H9 (cell line): ENCODE results near the gene TMEFF2. TPM values are rescaled to one million over a fixed set of nuclear protein-coding genes. Genes with fewer than 3 reads are reported as not detected.

Experiments used
- DNase-seq: peaks from one replicate; pipeline ENCODE4 v3.0.0-alpha.2; 2017
- H2AFZ ChIP-seq: one replicate; pipeline ENCODE4 v1.6.1; 2013; ENCODE audit warnings: mild to moderate bottlenecking, low read length, control low read depth, moderate library complexity
- H2AK5ac ChIP-seq: 2 replicates; pipeline ENCODE4 v1.6.1; 2013; ENCODE audit warnings: low read length, control low read depth, mixed read lengths; ENCODE audit not compliant: insufficient read length
- H2BK120ac ChIP-seq: one replicate; pipeline ENCODE4 v1.6.1; 2013; ENCODE audit warnings: low read depth, mild to moderate bottlenecking, low read length, control low read depth, inconsistent platforms; ENCODE audit not compliant: poor library complexity, severe bottlenecking
- H2BK12ac ChIP-seq: 2 replicates; pipeline ENCODE4 v1.6.1; 2013; ENCODE audit warnings: low read length, control low read depth, mixed read lengths, low read depth; ENCODE audit not compliant: insufficient read length
- H2BK15ac ChIP-seq: 2 replicates; pipeline ENCODE4 v1.6.1; 2013; ENCODE audit warnings: low read depth, low read length, control low read depth
- H2BK20ac ChIP-seq: one replicate; pipeline ENCODE4 v1.6.1; 2013; ENCODE audit warnings: low read depth, mild to moderate bottlenecking, low read length, control low read depth, inconsistent platforms; ENCODE audit not compliant: poor library complexity, severe bottlenecking
- H2BK5ac ChIP-seq: 2 replicates; pipeline ENCODE4 v1.6.1; 2013; ENCODE audit warnings: low read length, control low read depth, mixed read lengths; ENCODE audit not compliant: insufficient read length
- H3K14ac ChIP-seq: 2 replicates; pipeline ENCODE4 v1.6.1; 2013; ENCODE audit warnings: low read length, control low read depth; ENCODE audit not compliant: insufficient read depth
- H3K18ac ChIP-seq: 2 replicates; pipeline ENCODE4 v1.6.1; 2013; ENCODE audit warnings: low read depth, mild to moderate bottlenecking, mixed read lengths, low read length, control low read depth; ENCODE audit not compliant: insufficient read length
- H3K23ac ChIP-seq: 2 replicates; pipeline ENCODE4 v1.6.1; 2013; ENCODE audit warnings: low read length, control low read depth, mixed read lengths, low read depth; ENCODE audit not compliant: insufficient read length
- H3K23me2 ChIP-seq: 2 replicates; pipeline ENCODE4 v1.6.1; 2013; ENCODE audit warnings: low read depth, mild to moderate bottlenecking, mixed read lengths, low read length, control low read depth; ENCODE audit not compliant: insufficient read length, poor library complexity, severe bottlenecking
- H3K27ac ChIP-seq: 2 replicates; pipeline ENCODE4 v1.5.1; 2013; ENCODE audit warnings: low read length, control low read depth, mixed read lengths, low read depth; ENCODE audit not compliant: insufficient read length
- H3K27me3 ChIP-seq: 2 replicates; pipeline ENCODE4 v1.6.1; 2013; ENCODE audit warnings: low read length, control low read depth, inconsistent platforms; ENCODE audit not compliant: insufficient read depth
- H3K4ac ChIP-seq: 2 replicates; pipeline ENCODE4 v1.6.1; 2013; ENCODE audit warnings: low read depth, mild to moderate bottlenecking, control low read depth, inconsistent platforms, low read length, moderate library complexity
- H3K4me1 ChIP-seq: 2 replicates; pipeline ENCODE4 v1.6.1; 2013; ENCODE audit warnings: low read length, control low read depth, inconsistent platforms; ENCODE audit not compliant: insufficient read depth
- H3K4me2 ChIP-seq: 2 replicates; pipeline ENCODE4 v1.6.1; 2013; ENCODE audit warnings: low read length, control low read depth, mixed read lengths; ENCODE audit not compliant: insufficient read length, insufficient read depth
- H3K56ac ChIP-seq: 2 replicates; pipeline ENCODE4 v1.6.1; 2013; ENCODE audit warnings: low read depth, mild to moderate bottlenecking, mixed read lengths, low read length, control low read depth; ENCODE audit not compliant: insufficient read length
- H3K79me1 ChIP-seq: 2 replicates; pipeline ENCODE4 v1.6.1; 2013; ENCODE audit warnings: low read depth, mild to moderate bottlenecking, moderate library complexity, low read length, control low read depth, inconsistent platforms; ENCODE audit not compliant: insufficient read depth, poor library complexity, severe bottlenecking
- H3K79me2 ChIP-seq: 2 replicates; pipeline ENCODE4 v1.6.1; 2013; ENCODE audit warnings: low read length, control low read depth, inconsistent platforms; ENCODE audit not compliant: insufficient read depth
- H3K9ac ChIP-seq: 2 replicates; pipeline ENCODE4 v1.6.1; 2013; ENCODE audit warnings: low read length, control low read depth, mixed read lengths; ENCODE audit not compliant: insufficient read length; ENCODE audit errors: extremely low read depth
- H3K9me3 ChIP-seq: one replicate; pipeline ENCODE4 v1.6.1; 2013; ENCODE audit warnings: low read depth, low read length, inconsistent platforms; ENCODE audit not compliant: control insufficient read depth
- H3T11ph ChIP-seq: one replicate; pipeline ENCODE4 v1.6.1; 2013; ENCODE audit warnings: mild to moderate bottlenecking, low read length, control low read depth, inconsistent platforms
- H4K20me1 ChIP-seq: one replicate; pipeline ENCODE4 v1.6.1; 2013; ENCODE audit not compliant: control insufficient read depth, insufficient read length, insufficient read depth
- H4K5ac ChIP-seq: 2 replicates; pipeline ENCODE4 v1.6.1; 2013; ENCODE audit warnings: low read depth, mild to moderate bottlenecking, mixed read lengths, low read length, control low read depth; ENCODE audit not compliant: insufficient read length
- H4K8ac ChIP-seq: replicated peaks from 2 replicates; pipeline ENCODE4 v1.6.1; 2013; ENCODE audit warnings: low read length, control low read depth, mixed read lengths, low read depth; ENCODE audit not compliant: insufficient read length
- H4K91ac ChIP-seq: 2 replicates; pipeline ENCODE4 v1.6.1; 2013; ENCODE audit warnings: low read depth, mild to moderate bottlenecking, moderate library complexity, mixed read lengths, low read length, control low read depth; ENCODE audit not compliant: insufficient read length
- H3K27ac Mint-ChIP-seq, 3 experiments: 2 replicates in 2 of 3; 3 replicates in 1 of 3; pipeline ENCODE4 v1.8.0; 2020 to 2021; ENCODE audit warnings: mixed read lengths in 3 of 3, mild to moderate bottlenecking in 1 of 3, moderate library complexity in 1 of 3
- H3K27me3 Mint-ChIP-seq: 2 replicates; pipeline ENCODE4 v1.8.0; 2021; ENCODE audit warnings: low read depth, mild to moderate bottlenecking, moderate library complexity, mixed read lengths
- H3K36me3 Mint-ChIP-seq, 3 experiments: 2 replicates in 2 of 3; 3 replicates in 1 of 3; pipeline ENCODE4 v1.8.0; 2020 to 2021; ENCODE audit warnings: low read depth in 3 of 3, mixed read lengths in 3 of 3; ENCODE audit not compliant: insufficient read depth in 1 of 3
- H3K4me1 Mint-ChIP-seq, 2 experiments: 2 replicates each; pipeline ENCODE4 v1.8.0; 2020; ENCODE audit warnings: mixed read lengths in 2 of 2
- H3K4me3 Mint-ChIP-seq, 2 experiments: 2 replicates in 1 of 2; 3 replicates in 1 of 2; pipeline ENCODE4 v1.8.0; 2020 to 2021; ENCODE audit warnings: mild to moderate bottlenecking in 2 of 2, mixed read lengths in 2 of 2, moderate library complexity in 1 of 2
- H3K9me3 Mint-ChIP-seq, 2 experiments: 2 replicates in 1 of 2; 3 replicates in 1 of 2; pipeline ENCODE4 v1.8.0; 2020; ENCODE audit warnings: mild to moderate bottlenecking in 2 of 2, mixed read lengths in 2 of 2, moderate library complexity in 1 of 2
- WGBS: extraction: QIAGEN DNeasy Blood & Tissue Kit; methylation state at CpG from one replicate; pipeline ENCODE4 v1.1.7; 2013; ENCODE audit warnings: missing lambda C conversion rate, low lambda C conversion rate, mixed read lengths; ENCODE audit not compliant: insufficient read length; ENCODE audit errors: extremely low coverage; 5-methylcytosine and 5-hydroxymethylcytosine counted together
- total RNA-seq: library from RNA; stranded (reverse); gene quantifications from 2 replicates; pipeline ENCODE4 v1.2.1, GENCODE V29; 2021
- TF ChIP-seq, protein P1 (sequence below): fragments of 200-600 bp; sonication (generic); conservative IDR thresholded peaks from 3 replicates; pipeline ENCODE4 v1.8.0; 2021; ENCODE audit warnings: antibody characterized with exemption, mild to moderate bottlenecking

Gene TMEFF2
- total RNA-seq, 1 experiment from 2014 or later = 0.39 TPM

DNA sequence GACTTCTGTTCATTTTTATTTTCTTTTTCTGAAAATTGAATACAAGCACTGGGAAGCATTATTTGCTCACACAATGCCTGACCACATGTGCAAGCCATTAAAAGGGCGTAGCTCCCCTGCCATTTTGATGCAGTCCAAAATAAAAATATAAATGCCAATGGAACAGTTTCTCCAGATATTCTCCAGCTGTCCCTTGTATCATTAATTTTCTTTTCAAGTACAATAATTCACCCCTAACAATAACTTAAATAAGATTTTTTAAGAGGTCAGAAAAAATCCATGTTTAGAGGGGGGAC is 168.0 kb downstream of the TMEFF2 start:
- H3K4me1 Mint-ChIP-seq = peaks cover 27 to 28% of the 10 kb centered on the region in 2 experiments
- no peak overlapping the region for H2BK15ac ChIP-seq
- H3K18ac ChIP-seq = no peak overlapping the region

More for the DNA sequence above, 168.0 kb downstream of the TMEFF2 start:
- no peak overlapping the region for H4K5ac ChIP-seq
- DNase-seq = no peak
- no peak overlapping the region for H3K56ac ChIP-seq
- H2AK5ac ChIP-seq = no peak overlapping the region
- H3K23ac ChIP-seq = no peak overlapping the region
- TF ChIP-seq, protein P1, sequence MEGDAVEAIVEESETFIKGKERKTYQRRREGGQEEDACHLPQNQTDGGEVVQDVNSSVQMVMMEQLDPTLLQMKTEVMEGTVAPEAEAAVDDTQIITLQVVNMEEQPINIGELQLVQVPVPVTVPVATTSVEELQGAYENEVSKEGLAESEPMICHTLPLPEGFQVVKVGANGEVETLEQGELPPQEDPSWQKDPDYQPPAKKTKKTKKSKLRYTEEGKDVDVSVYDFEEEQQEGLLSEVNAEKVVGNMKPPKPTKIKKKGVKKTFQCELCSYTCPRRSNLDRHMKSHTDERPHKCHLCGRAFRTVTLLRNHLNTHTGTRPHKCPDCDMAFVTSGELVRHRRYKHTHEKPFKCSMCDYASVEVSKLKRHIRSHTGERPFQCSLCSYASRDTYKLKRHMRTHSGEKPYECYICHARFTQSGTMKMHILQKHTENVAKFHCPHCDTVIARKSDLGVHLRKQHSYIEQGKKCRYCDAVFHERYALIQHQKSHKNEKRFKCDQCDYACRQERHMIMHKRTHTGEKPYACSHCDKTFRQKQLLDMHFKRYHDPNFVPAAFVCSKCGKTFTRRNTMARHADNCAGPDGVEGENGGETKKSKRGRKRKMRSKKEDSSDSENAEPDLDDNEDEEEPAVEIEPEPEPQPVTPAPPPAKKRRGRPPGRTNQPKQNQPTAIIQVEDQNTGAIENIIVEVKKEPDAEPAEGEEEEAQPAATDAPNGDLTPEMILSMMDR = no peak
- no peaks in the 10 kb centered on the region for H4K20me1 ChIP-seq
- no peak overlapping the region for H3T11ph ChIP-seq
- H3K4ac ChIP-seq = no peak overlapping the region
- H3K4me2 ChIP-seq = no peak overlapping the region
- H3K23me2 ChIP-seq = no peaks in the 10 kb centered on the region
- Mint-ChIP-seq H3K27me3 (no peaks in the 10 kb centered on the region), H3K36me3 (peaks cover 0 to 2% (median 0%) of the 10 kb centered on the region in 3 experiments; a peak in 2 of 7 replicates), H3K9me3 (no peaks in the 10 kb centered on the region), H3K27ac (no peak overlapping the region), H3K4me3 (no peak overlapping the region)
- no peaks in the 10 kb centered on the region for H3K27me3 ChIP-seq
- no peak overlapping the region for H3K27ac ChIP-seq
- H2BK120ac ChIP-seq = no peak overlapping the region
- H3K79me2 ChIP-seq = no peaks in the 10 kb centered on the region
- H3K14ac ChIP-seq = no peak overlapping the region
- H3K4me1 ChIP-seq = peaks cover 10% of the 10 kb centered on the region; the same call in 1 of the 2 replicates
- no CpG with 5 or more reads among the region's 1 CpG for WGBS
- no peak overlapping the region for H2BK12ac ChIP-seq
- no peak overlapping the region for H2BK5ac ChIP-seq
- no peak overlapping the region for H2BK20ac ChIP-seq
- no peak overlapping the region for H2AFZ ChIP-seq
- H3K9me3 ChIP-seq = no peaks in the 10 kb centered on the region
- H4K8ac ChIP-seq = no peak overlapping the region
- no peaks in the 10 kb centered on the region for H3K79me1 ChIP-seq
- H4K91ac ChIP-seq = no peak overlapping the region
- H3K9ac ChIP-seq = no peak overlapping the region
